Keratinocyte (primary cell): ENCODE measurements around the gene ZNF107. TPM values are rescaled to one million over a fixed set of nuclear protein-coding genes. Genes with fewer than 3 reads are reported as not detected.

Experiments used
- DNase-seq: peaks from one replicate; pipeline ENCODE4 v3.0.0-alpha.2; 2011; ENCODE audit warnings: low read depth, missing footprints, low spot score
- FAIRE-seq: peaks from 2 replicates; lab custom pipeline; 2011; peaks lifted over from hg19 to GRCh38; lab: Jason Lieb, UNC
- H2AFZ ChIP-seq: 2 replicates; pipeline ENCODE4 v1.6.0; 2012; ENCODE audit warnings: low read length, control low read depth, inconsistent platforms; ENCODE audit not compliant: control insufficient read depth
- H3K27ac ChIP-seq: 2 replicates; pipeline ENCODE4 v1.5.1; 2011; ENCODE audit warnings: low read length; ENCODE audit not compliant: control insufficient read depth, insufficient read depth
- H3K27me3 ChIP-seq: 3 replicates; pipeline ENCODE4 v1.6.0; 2011; ENCODE audit warnings: low read length; ENCODE audit not compliant: control insufficient read depth, insufficient read depth; ENCODE audit errors: extremely low read depth
- H3K36me3 ChIP-seq, 2 experiments: 2 replicates in 1 of 2; 3 replicates in 1 of 2; pipeline ENCODE4 v1.5.1; 2011; ENCODE audit warnings: low read length in 2 of 2, mild to moderate bottlenecking in 1 of 2; ENCODE audit not compliant: control insufficient read depth in 2 of 2, insufficient read depth in 2 of 2; ENCODE audit errors: extremely low read depth in 1 of 2
- H3K4me1 ChIP-seq: 3 replicates; pipeline ENCODE4 v1.5.1; 2011; ENCODE audit warnings: low read length; ENCODE audit not compliant: control insufficient read depth, insufficient read depth; ENCODE audit errors: extremely low read depth
- H3K4me2 ChIP-seq: 3 replicates; pipeline ENCODE4 v1.6.0; 2011; ENCODE audit warnings: low read depth, low read length; ENCODE audit not compliant: control insufficient read depth, insufficient read depth; ENCODE audit errors: extremely low read depth
- H3K4me3 ChIP-seq, 3 experiments: fragments of 200-600 bp in 1 of 3; sonication (generic) in 1 of 3; 2 replicates in 2 of 3; 3 replicates in 1 of 3; pipeline ENCODE4 v1.5.1; 2011 to 2016; ENCODE audit warnings: low read length in 3 of 3, mild to moderate bottlenecking in 3 of 3, control low read depth in 2 of 3, inconsistent platforms in 1 of 3, low read depth in 1 of 3, mixed read lengths in 1 of 3, mixed run types in 1 of 3, moderate library complexity in 1 of 3; ENCODE audit not compliant: control insufficient read depth in 2 of 3, insufficient read depth in 2 of 3; ENCODE audit errors: extremely low read depth in 1 of 3
- H3K79me2 ChIP-seq: 2 replicates; pipeline ENCODE4 v1.6.0; 2012; ENCODE audit warnings: low read length; ENCODE audit not compliant: control insufficient read depth, insufficient read depth
- H3K9ac ChIP-seq: 3 replicates; pipeline ENCODE4 v1.6.0; 2011; ENCODE audit warnings: low read length; ENCODE audit not compliant: control insufficient read depth, insufficient read depth; ENCODE audit errors: extremely low read depth
- H3K9me1 ChIP-seq: 3 replicates; pipeline ENCODE4 v1.6.0; 2011; ENCODE audit warnings: low read length; ENCODE audit not compliant: control insufficient read depth, insufficient read depth; ENCODE audit errors: extremely low read depth
- H3K9me3 ChIP-seq: 2 replicates; pipeline ENCODE4 v1.5.1; 2012; ENCODE audit warnings: low read depth, low read length; ENCODE audit not compliant: control insufficient read depth
- H4K20me1 ChIP-seq: 3 replicates; pipeline ENCODE4 v1.6.0; 2011; ENCODE audit warnings: low read length; ENCODE audit not compliant: control insufficient read depth, insufficient read depth; ENCODE audit errors: extremely low read depth
- EZH2 ChIP-seq: IDR thresholded peaks from one replicate; pipeline ENCODE4 v1.6.1; 2012; ENCODE audit warnings: inconsistent platforms, mild to moderate bottlenecking, low read length, moderate library complexity
- dilution Hi-C: fragments of 300-500 bp; cut with MboI; formaldehyde crosslinking; loops from one replicate; pipeline ENCODE4 v1.7.0; 2020; ENCODE audit warnings: low sequenced_read_pairs; ENCODE audit not compliant: extremely low pct_ligation_motif_present
- polyA plus RNA-seq, 5 experiments: library from polyadenylated mRNA; depleted of rRNA in 3 of 5; stranded (reverse) in 3 of 5; stranded (forward) in 1 of 5; unstranded in 1 of 5; fragments of >200 nt; gene quantifications; 1 replicate in 1 of 5; 2 replicates in 3 of 5; 3 replicates in 1 of 5; pipeline versions ENCODE4 v1.2.1 to v1.2.3, GENCODE V29; 2011 to 2012; ENCODE audit warnings: missing spikeins in 2 of 5, low read depth in 1 of 5, low replicate concordance in 1 of 5
- TF ChIP-seq, protein P1 (sequence below), 3 experiments: IDR thresholded peaks in 1 of 3; conservative IDR thresholded peaks in 1 of 3; optimal IDR thresholded peaks in 1 of 3; 2 replicates in 2 of 3; 3 replicates in 1 of 3; pipeline versions ENCODE3 to v1.5.1; 2011; ENCODE audit warnings: low read length in 3 of 3, mild to moderate bottlenecking in 3 of 3, moderate library complexity in 2 of 3, control low read depth in 1 of 3, inconsistent platforms in 1 of 3; ENCODE audit not compliant: insufficient read depth in 2 of 3; ENCODE audit errors: extremely low read depth in 1 of 3

Gene ZNF107
- polyA plus RNA-seq, 1 donor (not counting 4 experiments of a cell fraction or from before 2014, with no cell fraction given), result 5.5 TPM

- Histone ChIP-seq H3K4me2 (no peak overlapping the region), H3K27me3 (no peaks in the 10 kb centered on the region), H3K9ac (no peak overlapping the region), H2AFZ (no peak overlapping the region), H3K4me1 (no peaks in the 10 kb centered on the region), H4K20me1 (no peaks in the 10 kb centered on the region), H3K27ac (no peak overlapping the region), H3K36me3 (no peaks in the 10 kb centered on the region), H3K9me3 (peaks cover 4% of the 10 kb centered on the region), H3K79me2 (no peaks in the 10 kb centered on the region), H3K9me1 (no peaks in the 10 kb centered on the region), H3K4me3 (no peak overlapping the region)
- FAIRE-seq (no peak), DNase-seq (no peak)
- dilution Hi-C loops, result no loop called here
- TF ChIP-seq, protein P1, sequence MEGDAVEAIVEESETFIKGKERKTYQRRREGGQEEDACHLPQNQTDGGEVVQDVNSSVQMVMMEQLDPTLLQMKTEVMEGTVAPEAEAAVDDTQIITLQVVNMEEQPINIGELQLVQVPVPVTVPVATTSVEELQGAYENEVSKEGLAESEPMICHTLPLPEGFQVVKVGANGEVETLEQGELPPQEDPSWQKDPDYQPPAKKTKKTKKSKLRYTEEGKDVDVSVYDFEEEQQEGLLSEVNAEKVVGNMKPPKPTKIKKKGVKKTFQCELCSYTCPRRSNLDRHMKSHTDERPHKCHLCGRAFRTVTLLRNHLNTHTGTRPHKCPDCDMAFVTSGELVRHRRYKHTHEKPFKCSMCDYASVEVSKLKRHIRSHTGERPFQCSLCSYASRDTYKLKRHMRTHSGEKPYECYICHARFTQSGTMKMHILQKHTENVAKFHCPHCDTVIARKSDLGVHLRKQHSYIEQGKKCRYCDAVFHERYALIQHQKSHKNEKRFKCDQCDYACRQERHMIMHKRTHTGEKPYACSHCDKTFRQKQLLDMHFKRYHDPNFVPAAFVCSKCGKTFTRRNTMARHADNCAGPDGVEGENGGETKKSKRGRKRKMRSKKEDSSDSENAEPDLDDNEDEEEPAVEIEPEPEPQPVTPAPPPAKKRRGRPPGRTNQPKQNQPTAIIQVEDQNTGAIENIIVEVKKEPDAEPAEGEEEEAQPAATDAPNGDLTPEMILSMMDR (optimal IDR thresholded peaks at IDR 0.05 in 1 of 3, IDR thresholded peaks at IDR 0.05 in 1 of 3, conservative IDR thresholded peaks at IDR 0.05 in 1 of 3; ENCODE audit: extremely low read depth in 1 of 3, insufficient read depth in 2 of 3, low read length in 3 of 3), result no peak
- no peak for TF ChIP-seq EZH2
Measured at GRCh38 chr7:64619705-64620104, 46.2 kb upstream of the ZNF107 start.

- H4K20me1 ChIP-seq, result no peaks in the 10 kb centered on the region
- H3K4me2 ChIP-seq, result no peak overlapping the region
- dilution Hi-C loops, result no loop called here
- no peak overlapping the region for H3K27ac ChIP-seq
- H3K79me2 ChIP-seq, result no peaks in the 10 kb centered on the region
- H3K27me3 ChIP-seq, result no peaks in the 10 kb centered on the region
- no peaks in the 10 kb centered on the region for H3K9me1 ChIP-seq
- no peak overlapping the region for H3K4me3 ChIP-seq
- H3K36me3 ChIP-seq, result no peaks in the 10 kb centered on the region
- no peak overlapping the region for H2AFZ ChIP-seq
- no peaks in the 10 kb centered on the region for H3K4me1 ChIP-seq
- H3K9me3 ChIP-seq, result peaks cover 4% of the 10 kb centered on the region
- H3K9ac ChIP-seq, result no peak overlapping the region
- no peak for DNase-seq
- TF ChIP-seq EZH2, result no peak
- TF ChIP-seq, protein P1 (optimal IDR thresholded peaks at IDR 0.05 in 1 of 3, IDR thresholded peaks at IDR 0.05 in 1 of 3, conservative IDR thresholded peaks at IDR 0.05 in 1 of 3; ENCODE audit: extremely low read depth in 1 of 3, insufficient read depth in 2 of 3, low read length in 3 of 3), result no peak
- FAIRE-seq, result no peak
Measured at GRCh38 chr7:64621656-64622055, 44.3 kb upstream of the ZNF107 start.
